Retinal pigment epithelial cell (primary cell): ENCODE results near the gene CCDC174.

Source experiments
- DNase-seq: peaks from one replicate; pipeline ENCODE4 v3.0.0-alpha.2; 2010; ENCODE audit warnings: low read depth
- H3K4me3 ChIP-seq: 2 replicates; pipeline ENCODE4 v1.5.1; 2011; ENCODE audit warnings: mild to moderate bottlenecking, low read length, control low read depth, moderate library complexity
- TF ChIP-seq, protein P1 (sequence below): conservative IDR thresholded peaks from 2 replicates; pipeline ENCODE4 v1.5.1; 2011; ENCODE audit warnings: low read depth, low read length, control low read depth, inconsistent platforms

The CCDC174 gene

GRCh38 chr3:14632442-14632930 lies 19.1 kb upstream of the CCDC174 start:
- TF ChIP-seq, protein P1, sequence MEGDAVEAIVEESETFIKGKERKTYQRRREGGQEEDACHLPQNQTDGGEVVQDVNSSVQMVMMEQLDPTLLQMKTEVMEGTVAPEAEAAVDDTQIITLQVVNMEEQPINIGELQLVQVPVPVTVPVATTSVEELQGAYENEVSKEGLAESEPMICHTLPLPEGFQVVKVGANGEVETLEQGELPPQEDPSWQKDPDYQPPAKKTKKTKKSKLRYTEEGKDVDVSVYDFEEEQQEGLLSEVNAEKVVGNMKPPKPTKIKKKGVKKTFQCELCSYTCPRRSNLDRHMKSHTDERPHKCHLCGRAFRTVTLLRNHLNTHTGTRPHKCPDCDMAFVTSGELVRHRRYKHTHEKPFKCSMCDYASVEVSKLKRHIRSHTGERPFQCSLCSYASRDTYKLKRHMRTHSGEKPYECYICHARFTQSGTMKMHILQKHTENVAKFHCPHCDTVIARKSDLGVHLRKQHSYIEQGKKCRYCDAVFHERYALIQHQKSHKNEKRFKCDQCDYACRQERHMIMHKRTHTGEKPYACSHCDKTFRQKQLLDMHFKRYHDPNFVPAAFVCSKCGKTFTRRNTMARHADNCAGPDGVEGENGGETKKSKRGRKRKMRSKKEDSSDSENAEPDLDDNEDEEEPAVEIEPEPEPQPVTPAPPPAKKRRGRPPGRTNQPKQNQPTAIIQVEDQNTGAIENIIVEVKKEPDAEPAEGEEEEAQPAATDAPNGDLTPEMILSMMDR = no peak

GRCh38 chr3:14633417-14633816 lies 18.1 kb upstream of the CCDC174 start:
- no peak for DNase-seq
- H3K4me3 ChIP-seq = no peak overlapping the region
- TF ChIP-seq, protein P1 = no peak

More at GRCh38 chr3:14632442-14632930, 19.1 kb upstream of the CCDC174 start:
- DNase-seq = no peak
- H3K4me3 ChIP-seq = no peak overlapping the region

GRCh38 chr3:14633819-14634424 lies 17.6 kb upstream of the CCDC174 start:
- TF ChIP-seq, protein P1 = peak; percentile 91
- H3K4me3 ChIP-seq = no peak overlapping the region
- DNase-seq = no peak

- H3K4me3 ChIP-seq = no peak overlapping the region
- DNase-seq = no peak
- TF ChIP-seq, protein P1 = no peak
Observed at GRCh38 chr3:14634763-14635400, 16.7 kb upstream of the CCDC174 start.

DNA sequence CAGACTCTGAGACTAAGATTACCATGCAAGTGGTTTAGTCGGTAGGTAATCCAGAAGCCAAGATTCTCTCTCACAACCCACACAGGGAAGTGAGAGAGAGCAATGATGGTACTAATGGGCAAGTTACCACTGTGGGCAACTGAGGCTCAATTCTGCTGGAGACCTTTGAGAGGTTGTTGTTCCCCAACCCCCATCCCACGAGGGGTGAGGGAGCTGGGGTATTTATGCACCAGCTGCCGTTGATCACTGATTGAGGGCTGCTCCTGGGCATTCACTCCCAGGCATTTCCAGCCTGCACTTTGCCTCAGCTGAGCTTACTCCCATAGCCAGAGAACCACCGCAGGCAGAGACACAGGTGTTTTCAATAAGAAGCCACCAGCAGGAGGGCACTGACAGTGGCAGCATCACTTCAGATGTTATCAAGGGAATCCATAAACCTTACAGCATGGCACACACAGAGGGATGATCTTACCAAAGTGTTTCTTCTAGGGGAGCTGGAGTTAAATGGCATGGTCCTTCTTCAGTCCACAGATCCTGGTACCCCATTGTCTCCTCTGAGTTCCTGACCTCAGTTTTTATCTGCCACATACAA lies 15.0 kb upstream of the CCDC174 start:
- no peak overlapping the region for H3K4me3 ChIP-seq
- TF ChIP-seq, protein P1 = no peak
- DNase-seq = no peak

GRCh38 chr3:14640157-14640562 lies 11.4 kb upstream of the CCDC174 start:
- no peak for DNase-seq
- TF ChIP-seq, protein P1 = no peak
- H3K4me3 ChIP-seq = no peak overlapping the region

GRCh38 chr3:14640734-14641133 lies 10.8 kb upstream of the CCDC174 start:
- no peak for DNase-seq
- TF ChIP-seq, protein P1 = no peak
- H3K4me3 ChIP-seq = no peak overlapping the region
